ENCODE results near the gene ELP1. TPM values are rescaled to one million over a fixed set of nuclear protein-coding genes. Genes with fewer than 3 reads are reported as not detected.

The ELP1 gene
- total and polyA plus RNA-seq, 2 donors (not counting 1 experiment from before 2014, with no cell fraction given): 18.7 to 41.9 TPM

DNA sequence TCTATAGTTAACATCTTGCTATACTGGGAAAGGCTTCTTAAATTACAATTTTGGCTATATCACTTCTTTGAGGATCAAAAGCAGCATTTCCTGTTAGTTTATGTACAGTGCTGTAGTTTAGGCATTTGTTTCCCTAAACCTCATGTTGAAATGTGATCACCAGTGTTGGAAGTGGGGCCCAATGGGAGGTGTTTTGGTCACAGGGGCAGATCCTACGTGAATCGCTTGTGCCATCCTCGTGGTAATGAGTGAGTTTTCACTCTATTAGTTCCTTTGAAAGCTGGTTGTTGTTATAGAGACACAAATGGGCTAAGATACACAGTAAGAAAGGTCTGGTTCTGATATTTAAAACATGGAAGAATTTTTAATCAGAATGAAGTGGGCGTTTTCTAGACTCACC lies 66.1 kb downstream of the ELP1 start:
- TF ChIP-seq EZH2 (IDR thresholded peaks at IDR 0.05; ENCODE audit: low read length, missing control alignments): no peak
- TF ChIP-seq, protein P1, sequence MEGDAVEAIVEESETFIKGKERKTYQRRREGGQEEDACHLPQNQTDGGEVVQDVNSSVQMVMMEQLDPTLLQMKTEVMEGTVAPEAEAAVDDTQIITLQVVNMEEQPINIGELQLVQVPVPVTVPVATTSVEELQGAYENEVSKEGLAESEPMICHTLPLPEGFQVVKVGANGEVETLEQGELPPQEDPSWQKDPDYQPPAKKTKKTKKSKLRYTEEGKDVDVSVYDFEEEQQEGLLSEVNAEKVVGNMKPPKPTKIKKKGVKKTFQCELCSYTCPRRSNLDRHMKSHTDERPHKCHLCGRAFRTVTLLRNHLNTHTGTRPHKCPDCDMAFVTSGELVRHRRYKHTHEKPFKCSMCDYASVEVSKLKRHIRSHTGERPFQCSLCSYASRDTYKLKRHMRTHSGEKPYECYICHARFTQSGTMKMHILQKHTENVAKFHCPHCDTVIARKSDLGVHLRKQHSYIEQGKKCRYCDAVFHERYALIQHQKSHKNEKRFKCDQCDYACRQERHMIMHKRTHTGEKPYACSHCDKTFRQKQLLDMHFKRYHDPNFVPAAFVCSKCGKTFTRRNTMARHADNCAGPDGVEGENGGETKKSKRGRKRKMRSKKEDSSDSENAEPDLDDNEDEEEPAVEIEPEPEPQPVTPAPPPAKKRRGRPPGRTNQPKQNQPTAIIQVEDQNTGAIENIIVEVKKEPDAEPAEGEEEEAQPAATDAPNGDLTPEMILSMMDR (conservative IDR thresholded peaks at IDR 0.05 in 1 of 2, IDR thresholded peaks at IDR 0.05 in 1 of 2; ENCODE audit: low read depth in 1 of 2, low read length in 2 of 2): no peak
- H3K9me3 ChIP-seq (ENCODE audit: control insufficient read depth, insufficient read depth, low read depth, low read length): no peaks in the 10 kb centered on the region
- H4K20me1 ChIP-seq (ENCODE audit: control insufficient read depth, extremely low read depth, insufficient read depth, low read length): no peaks in the 10 kb centered on the region
- H2AFZ ChIP-seq (ENCODE audit: low read length): no peak overlapping the region
- no peak overlapping the region for H3K9ac ChIP-seq (ENCODE audit: insufficient read depth, low read length)
- no peaks in the 10 kb centered on the region for H3K36me3 ChIP-seq (ENCODE audit: control insufficient read depth, insufficient read depth, low read length)
- H3K4me3 ChIP-seq (replicated peaks in 1 of 4; ENCODE audit: control extremely low read depth in 1 of 4, insufficient read depth in 1 of 4, low read depth in 3 of 4, low read length in 4 of 4): no peak overlapping the region
- no peak for DNase-seq (ENCODE audit: low read depth in 2 of 2)
- H3K27ac ChIP-seq (ENCODE audit: insufficient read depth, low read length): no peak overlapping the region
- H3K27me3 ChIP-seq (ENCODE audit: control insufficient read depth, insufficient read depth, low read length): no peaks in the 10 kb centered on the region
- H3K4me1 ChIP-seq (ENCODE audit: control insufficient read depth, extremely low read depth, insufficient read depth, low read length): no peaks in the 10 kb centered on the region
- H3K79me2 ChIP-seq (ENCODE audit: control insufficient read depth, insufficient read depth, low read length): no peaks in the 10 kb centered on the region
- no peak overlapping the region for H3K4me2 ChIP-seq (ENCODE audit: extremely low read depth, insufficient read depth, low read length)

DNA sequence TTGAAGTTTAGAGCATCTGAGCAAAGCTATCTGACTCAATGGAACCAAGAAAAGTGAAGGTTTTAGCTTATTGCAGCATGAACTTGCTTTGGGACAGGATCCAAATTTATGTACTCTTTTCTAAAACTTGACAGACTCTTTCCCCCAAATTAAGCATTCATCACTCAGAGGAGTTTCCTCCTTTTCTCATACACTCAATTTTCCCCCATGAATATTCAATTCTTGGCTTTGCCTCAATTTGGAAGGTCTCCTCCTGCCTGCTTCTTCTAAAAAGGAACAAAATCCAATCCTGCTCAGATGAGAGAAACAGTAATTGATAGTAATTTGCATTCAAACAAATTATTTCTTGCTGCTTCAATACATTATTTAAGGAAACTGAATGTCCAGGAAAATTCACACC lies 66.8 kb downstream of the ELP1 start:
- no peaks in the 10 kb centered on the region for H3K9me3 ChIP-seq (ENCODE audit: control insufficient read depth, insufficient read depth, low read depth, low read length)
- H3K4me3 ChIP-seq (replicated peaks in 1 of 4; ENCODE audit: control extremely low read depth in 1 of 4, insufficient read depth in 1 of 4, low read depth in 3 of 4, low read length in 4 of 4): no peak overlapping the region
- H3K4me1 ChIP-seq (ENCODE audit: control insufficient read depth, extremely low read depth, insufficient read depth, low read length): no peaks in the 10 kb centered on the region
- no peaks in the 10 kb centered on the region for H3K79me2 ChIP-seq (ENCODE audit: control insufficient read depth, insufficient read depth, low read length)
- H3K9ac ChIP-seq (ENCODE audit: insufficient read depth, low read length): no peak overlapping the region
- DNase-seq (ENCODE audit: low read depth in 2 of 2): no peak
- TF ChIP-seq, protein P1 (conservative IDR thresholded peaks at IDR 0.05 in 1 of 2, IDR thresholded peaks at IDR 0.05 in 1 of 2; ENCODE audit: low read depth in 1 of 2, low read length in 2 of 2): no peak
- no peak for TF ChIP-seq EZH2 (IDR thresholded peaks at IDR 0.05; ENCODE audit: low read length, missing control alignments)
- no peak overlapping the region for H3K4me2 ChIP-seq (ENCODE audit: extremely low read depth, insufficient read depth, low read length)
- H2AFZ ChIP-seq (ENCODE audit: low read length): no peak overlapping the region
- no peaks in the 10 kb centered on the region for H4K20me1 ChIP-seq (ENCODE audit: control insufficient read depth, extremely low read depth, insufficient read depth, low read length)
- no peaks in the 10 kb centered on the region for H3K27me3 ChIP-seq (ENCODE audit: control insufficient read depth, insufficient read depth, low read length)
- H3K36me3 ChIP-seq (ENCODE audit: control insufficient read depth, insufficient read depth, low read length): no peaks in the 10 kb centered on the region
- H3K27ac ChIP-seq (ENCODE audit: insufficient read depth, low read length): no peak overlapping the region

DNA sequence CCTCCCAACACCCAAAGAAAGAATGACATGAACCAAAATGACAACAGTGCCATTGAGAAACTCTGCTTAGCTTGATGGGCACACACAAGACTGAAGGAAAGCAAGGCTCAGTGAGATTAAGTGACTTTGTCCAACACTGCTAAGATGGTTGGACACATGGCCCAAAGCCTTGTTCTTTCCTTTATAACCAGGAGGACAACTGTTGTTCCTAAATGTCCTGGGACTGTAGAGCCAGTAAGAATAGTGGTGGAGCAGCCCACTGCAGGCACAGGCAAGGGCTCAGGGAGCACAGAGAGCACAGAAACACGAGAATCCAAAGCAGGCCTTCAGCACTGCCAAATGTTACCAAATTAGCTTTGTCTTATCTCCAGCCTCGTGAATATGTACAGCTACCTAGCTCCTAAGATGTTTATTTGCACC lies 67.9 kb downstream of the ELP1 start:
- no peak overlapping the region for H2AFZ ChIP-seq (ENCODE audit: low read length)
- no peak for DNase-seq (ENCODE audit: low read depth in 2 of 2)
- no peaks in the 10 kb centered on the region for H3K4me1 ChIP-seq (ENCODE audit: control insufficient read depth, extremely low read depth, insufficient read depth, low read length)
- no peak overlapping the region for H3K4me3 ChIP-seq (replicated peaks in 1 of 4; ENCODE audit: control extremely low read depth in 1 of 4, insufficient read depth in 1 of 4, low read depth in 3 of 4, low read length in 4 of 4)
- H4K20me1 ChIP-seq (ENCODE audit: control insufficient read depth, extremely low read depth, insufficient read depth, low read length): no peaks in the 10 kb centered on the region
- H3K36me3 ChIP-seq (ENCODE audit: control insufficient read depth, insufficient read depth, low read length): no peaks in the 10 kb centered on the region
- H3K9ac ChIP-seq (ENCODE audit: insufficient read depth, low read length): no peak overlapping the region
- H3K4me2 ChIP-seq (ENCODE audit: extremely low read depth, insufficient read depth, low read length): no peak overlapping the region
- H3K27ac ChIP-seq (ENCODE audit: insufficient read depth, low read length): no peak overlapping the region
- no peaks in the 10 kb centered on the region for H3K27me3 ChIP-seq (ENCODE audit: control insufficient read depth, insufficient read depth, low read length)
- no peaks in the 10 kb centered on the region for H3K79me2 ChIP-seq (ENCODE audit: control insufficient read depth, insufficient read depth, low read length)
- no peaks in the 10 kb centered on the region for H3K9me3 ChIP-seq (ENCODE audit: control insufficient read depth, insufficient read depth, low read depth, low read length)
- TF ChIP-seq EZH2 (IDR thresholded peaks at IDR 0.05; ENCODE audit: low read length, missing control alignments): no peak
- TF ChIP-seq, protein P1 (conservative IDR thresholded peaks at IDR 0.05 in 1 of 2, IDR thresholded peaks at IDR 0.05 in 1 of 2; ENCODE audit: low read depth in 1 of 2, low read length in 2 of 2): no peak

Data from fibroblast of lung (primary cell).